NCI-H460 (cell line): Measurements from ENCODE around the gene TRMT1L. TPM values are rescaled to one million over a fixed set of nuclear protein-coding genes. Genes with fewer than 3 reads are reported as not detected.

Experiments used
- DNase-seq: peaks from one replicate; pipeline ENCODE4 v3.0.0-alpha.2; 2016; ENCODE audit warnings: low read depth; ENCODE audit errors: extremely low read depth
- total RNA-seq: library from RNA; depleted of rRNA; stranded (reverse); fragments of >200 nt; shearing (Covaris generic); gene quantifications from 2 replicates; pipeline ENCODE4 v1.2.3, GENCODE V29; 2014

Gene TRMT1L
- total RNA-seq, 1 experiment from 2014 or later = 33.6 TPM

DNA sequence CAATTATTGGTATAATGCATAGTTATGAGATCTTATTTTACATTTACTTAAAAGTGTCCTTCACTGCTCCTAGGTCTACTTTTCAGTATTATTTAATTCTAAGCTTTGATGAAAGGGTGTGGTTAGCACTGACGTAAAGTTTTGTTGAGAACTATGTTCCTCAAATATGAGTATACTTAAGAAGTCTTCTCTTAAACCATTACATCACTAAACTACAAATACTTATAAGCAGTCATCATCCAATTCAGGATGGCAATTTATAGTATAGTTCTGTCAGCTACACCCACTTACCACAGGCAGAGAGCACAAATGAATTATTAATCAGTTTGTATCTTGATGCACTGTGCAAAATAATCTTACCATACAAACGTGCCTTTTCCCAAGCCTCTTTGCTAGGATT is 27.0 kb downstream of the TRMT1L start:
- DNase-seq = no peak

DNA sequence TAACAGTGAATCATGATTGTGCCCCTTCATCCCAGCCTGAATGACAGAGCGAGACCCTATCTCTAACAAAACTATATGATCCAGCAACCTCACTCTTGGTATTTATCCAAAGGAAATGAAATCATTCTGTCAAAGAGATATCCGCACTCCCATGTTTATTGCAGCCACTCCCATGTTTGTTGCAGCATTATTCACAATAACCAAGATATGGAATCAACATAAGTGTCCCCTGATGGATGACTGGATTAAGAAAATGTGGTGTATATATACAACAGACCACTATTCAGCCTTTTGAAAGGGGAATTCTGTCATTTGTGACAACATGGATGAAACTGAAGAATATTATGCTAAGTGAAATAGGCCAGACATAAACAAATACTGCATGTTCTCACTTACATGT is 44.4 kb downstream of the TRMT1L start:
- peak; percentile 84 for DNase-seq

DNA sequence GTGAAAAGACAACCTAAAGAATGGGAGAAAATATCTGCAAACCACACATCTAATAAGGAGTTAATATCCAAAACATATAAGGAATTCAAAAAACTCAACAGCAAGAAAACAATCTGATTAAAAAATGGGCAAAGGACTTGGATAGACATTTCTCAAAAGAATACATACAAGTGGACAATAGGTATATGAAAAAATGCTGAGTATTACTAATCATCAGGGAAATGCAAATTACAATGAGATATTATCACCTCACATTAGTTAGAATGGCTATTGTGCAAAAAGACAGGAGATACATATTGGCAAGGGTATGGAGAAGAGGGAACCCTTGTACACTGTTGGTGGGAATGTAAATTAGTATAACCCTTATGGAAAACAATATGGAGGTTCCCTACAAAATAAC is 44.9 kb downstream of the TRMT1L start:
- DNase-seq = no peak

DNA sequence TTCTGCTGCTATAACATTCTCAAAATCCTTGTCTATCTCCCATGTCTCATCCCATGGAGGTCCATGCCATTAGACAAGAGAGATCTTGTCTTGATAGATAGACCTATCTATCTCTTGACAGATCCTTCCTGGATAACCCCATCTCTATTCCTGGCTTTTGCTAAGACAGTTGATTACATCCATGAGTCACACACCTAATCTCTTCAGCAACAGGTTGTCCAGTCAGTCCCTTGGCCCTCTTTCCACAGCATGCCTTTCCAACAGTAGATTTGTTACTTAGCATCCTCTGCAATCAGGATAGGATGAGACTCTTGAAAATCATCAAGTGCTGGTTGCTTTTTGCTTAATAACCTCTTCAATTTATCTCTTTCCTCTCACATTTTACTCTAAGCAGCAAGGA is 46.6 kb downstream of the TRMT1L start:
- DNase-seq = no peak

DNA sequence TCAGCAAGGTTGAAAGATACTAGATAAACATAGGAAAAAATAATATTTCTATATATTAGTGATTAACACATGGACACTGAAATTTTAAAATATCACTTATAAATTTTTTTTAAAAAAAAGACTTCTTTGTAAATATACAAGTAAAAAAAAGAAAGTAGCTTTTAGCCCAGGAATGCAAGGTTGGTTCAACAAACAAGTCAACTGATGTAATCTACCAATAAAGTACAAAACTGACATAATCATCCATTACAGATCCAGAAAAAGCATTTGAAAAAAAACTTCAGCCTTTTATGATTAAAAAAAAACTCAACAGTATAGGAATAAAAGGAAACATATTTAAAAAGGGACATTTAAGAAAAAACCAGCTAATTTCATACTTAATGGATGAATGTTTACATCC is 48.4 kb downstream of the TRMT1L start:
- DNase-seq = no peak

DNA sequence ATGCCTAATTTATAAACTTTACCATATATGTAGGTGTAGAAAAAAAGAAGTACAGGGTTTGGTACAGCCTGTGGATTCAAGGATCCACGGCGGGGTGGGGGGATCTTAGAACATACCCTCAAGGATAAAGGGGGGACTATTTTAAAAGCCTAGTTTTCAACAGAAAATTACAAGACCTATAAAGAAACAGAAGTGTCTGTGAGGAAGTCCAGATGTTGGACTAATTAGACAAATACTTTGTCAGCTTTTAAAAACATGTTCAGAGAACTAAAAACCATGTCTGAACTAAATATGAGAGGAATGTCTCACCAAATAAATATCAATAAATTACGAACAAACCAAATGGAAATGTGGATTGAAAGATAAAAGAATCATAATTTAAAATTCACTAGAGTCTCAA is 51.6 kb downstream of the TRMT1L start:
- no peak for DNase-seq

DNA sequence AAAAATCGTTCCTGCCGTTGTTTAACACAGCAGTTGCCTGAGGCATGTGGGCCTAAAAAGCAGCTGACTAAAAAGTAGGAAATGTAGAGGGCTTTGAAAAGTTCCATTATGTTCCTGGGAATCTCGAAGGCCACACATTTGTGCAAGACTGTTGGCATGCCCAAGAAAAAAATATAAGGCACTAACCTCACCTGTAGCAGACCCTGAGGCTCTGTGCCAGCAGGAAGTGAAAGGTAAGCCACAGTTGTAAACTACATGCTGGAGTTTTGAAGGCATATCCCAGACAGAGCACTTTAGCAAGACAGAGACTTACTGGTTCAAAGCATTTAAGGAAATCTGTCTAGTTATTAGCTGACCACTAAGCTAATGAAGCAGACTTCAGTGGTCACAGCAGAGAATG is 52.7 kb downstream of the TRMT1L start:
- DNase-seq = no peak

DNA sequence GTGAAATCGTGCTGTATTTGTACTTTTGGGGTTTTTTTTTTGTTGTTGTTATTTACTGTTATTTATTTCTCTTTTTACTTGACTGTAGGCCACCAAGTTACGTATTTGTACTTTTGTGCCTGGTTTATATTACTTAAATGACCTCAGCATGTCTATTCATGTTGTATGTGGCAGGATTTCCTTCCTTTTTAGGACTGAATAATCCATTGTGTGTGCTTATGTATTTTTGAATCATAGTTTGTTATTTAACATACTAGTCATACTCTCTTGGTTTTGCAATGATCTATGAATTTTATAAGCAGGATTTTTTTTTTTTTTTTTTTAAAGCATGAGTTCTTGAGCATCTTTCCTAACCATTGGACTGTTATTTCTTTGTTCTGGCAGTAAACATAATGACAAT is 60.2 kb downstream of the TRMT1L start:
- DNase-seq = no peak

DNA sequence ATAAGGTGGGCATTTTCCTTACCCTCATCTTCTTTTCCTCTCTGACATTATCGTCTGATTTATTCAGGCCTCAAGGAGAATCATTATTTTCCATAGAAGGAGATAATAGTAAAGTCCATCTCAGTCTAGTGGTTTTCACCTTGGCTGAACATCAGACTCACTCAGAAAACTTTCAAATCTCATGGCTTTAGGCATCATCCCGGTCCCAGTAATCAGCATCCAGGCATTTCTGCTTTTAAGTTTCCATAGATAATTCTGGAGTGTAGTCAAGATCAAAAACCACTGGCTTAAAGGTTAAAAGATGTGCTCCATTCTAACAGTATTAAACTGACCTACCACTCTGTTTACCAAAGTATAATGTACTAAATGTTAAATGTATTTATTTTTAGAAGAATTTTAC is 62.0 kb downstream of the TRMT1L start:
- DNase-seq = no peak

DNA sequence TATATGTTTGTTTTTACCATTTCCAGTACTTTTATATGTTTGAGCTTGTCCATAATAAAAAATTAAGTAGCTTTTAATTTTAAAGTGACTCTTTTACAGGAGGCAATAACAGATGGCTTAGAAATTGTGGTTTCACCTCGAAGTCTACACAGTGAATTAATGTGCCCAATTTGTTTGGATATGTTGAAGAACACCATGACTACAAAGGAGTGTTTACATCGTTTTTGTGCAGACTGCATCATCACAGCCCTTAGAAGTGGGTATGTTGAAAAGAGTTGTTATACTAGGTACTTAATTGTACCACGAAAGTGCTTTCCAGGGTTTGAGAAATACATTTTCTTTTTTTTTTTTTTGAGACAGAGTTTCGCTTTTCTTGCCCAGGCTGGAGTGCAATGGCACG is 65.3 kb downstream of the TRMT1L start:
- no peak for DNase-seq

DNA sequence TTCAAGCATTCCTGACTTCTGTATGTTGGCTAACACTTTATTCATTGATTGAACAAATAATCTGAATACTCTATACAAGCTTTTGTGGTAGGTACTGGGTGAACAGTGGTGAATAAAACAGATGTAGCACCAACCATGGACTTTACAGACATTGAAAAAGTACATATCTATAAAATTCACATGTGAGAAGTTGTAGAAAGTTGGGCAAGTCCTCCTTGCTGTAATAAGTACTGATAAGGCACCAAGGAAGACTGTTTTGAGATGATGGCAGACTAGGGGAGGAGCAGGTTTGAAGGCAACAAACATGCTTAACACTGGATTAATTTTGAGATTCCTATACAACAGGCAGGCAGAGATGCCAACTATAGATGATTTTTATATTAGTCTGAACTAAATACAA is 69.0 kb downstream of the TRMT1L start:
- no peak for DNase-seq

DNA sequence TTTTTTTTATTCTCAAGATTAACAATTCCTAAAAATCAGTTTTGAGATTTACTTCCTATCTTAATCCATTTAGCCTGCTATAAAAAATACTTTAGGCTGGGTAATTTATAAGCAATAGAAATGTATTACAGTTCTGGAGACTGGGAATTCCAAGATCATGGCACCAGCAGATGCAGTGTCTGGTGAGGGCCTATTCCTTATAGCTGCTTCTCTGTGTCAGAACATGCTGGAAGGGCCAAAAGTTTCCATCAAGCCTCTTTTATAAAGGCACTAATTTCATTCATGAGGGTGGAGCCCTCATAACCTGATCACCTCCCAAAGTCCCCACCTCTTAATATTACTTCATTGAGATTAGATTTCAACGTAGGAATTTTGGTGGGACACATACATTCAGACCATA is 69.7 kb downstream of the TRMT1L start:
- DNase-seq = no peak

DNA sequence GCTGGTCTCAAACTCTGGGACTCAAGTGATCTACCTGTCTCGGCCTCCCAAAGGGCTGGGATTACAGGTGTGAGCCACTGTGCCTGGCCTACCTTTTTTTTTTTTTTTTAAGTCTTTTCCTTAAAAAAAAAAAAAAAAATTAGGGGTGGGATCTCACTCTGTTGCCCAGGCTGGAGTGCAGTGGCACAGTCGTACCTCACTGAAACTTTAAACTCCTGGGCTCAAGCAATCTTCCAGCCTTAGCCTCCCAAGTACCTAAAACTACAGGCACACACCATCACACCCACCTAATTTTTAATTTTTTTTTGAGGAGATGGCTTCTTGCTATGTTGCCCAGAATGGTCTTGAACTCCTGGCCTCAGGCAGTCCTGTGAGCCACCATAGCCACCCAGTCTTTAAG is 72.9 kb downstream of the TRMT1L start:
- DNase-seq = no peak

DNA sequence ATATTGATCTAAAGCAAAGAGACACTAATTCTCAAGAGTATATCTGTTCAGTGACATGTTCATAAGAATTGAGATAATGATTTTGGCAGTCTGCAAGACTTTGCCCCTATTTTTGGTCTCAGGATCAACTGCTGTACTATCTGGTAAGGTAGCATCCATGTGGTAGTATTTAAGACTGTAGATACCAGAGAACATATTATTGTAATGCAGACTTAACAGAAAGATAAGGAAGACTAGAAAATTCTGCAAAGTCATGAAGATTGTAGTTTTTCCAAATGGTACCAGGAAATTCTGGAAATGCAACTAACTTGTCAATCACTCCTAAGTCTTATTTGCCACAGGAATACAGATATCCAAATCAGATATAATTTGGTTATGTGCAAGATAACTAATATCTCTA is 76.3 kb downstream of the TRMT1L start:
- no peak for DNase-seq

DNA sequence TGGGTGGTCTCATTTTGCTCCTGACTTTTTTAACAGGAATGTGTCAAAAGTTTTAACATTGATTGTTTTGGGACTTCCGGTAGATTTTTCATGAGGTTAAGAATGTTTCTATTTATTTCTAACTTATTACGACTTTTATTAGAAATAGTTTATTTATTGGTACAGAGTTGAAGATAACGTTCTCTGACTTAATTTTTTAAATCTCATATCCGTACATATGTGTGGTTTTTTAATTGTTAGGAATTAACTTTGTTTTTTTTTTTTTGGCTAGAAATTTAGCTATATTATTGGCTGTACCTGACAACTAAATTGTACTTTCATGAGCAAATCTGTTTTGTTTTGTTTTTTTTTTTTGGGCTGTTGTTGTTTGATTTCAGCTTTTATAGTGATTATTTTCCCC is 79.4 kb downstream of the TRMT1L start:
- no peak for DNase-seq

DNA sequence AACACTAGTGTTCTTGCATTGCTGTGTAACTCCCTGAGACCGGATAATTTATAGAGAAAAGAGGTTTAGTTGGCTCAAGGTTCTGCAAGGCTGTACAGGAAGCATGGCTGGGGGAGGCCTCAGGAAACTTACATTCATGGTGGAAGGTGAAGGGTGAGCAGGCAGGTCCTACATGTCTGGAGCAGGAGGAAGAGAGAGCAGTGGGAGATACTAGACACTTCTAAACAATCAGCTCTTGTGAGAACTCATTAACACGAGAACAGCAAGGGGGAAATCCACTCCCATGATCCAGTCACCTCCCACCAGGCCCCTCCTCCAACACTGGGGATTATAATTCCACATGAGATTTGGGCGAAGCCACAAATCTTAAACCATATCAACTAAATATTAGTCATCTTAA is 81.3 kb downstream of the TRMT1L start:
- DNase-seq = no peak

DNA sequence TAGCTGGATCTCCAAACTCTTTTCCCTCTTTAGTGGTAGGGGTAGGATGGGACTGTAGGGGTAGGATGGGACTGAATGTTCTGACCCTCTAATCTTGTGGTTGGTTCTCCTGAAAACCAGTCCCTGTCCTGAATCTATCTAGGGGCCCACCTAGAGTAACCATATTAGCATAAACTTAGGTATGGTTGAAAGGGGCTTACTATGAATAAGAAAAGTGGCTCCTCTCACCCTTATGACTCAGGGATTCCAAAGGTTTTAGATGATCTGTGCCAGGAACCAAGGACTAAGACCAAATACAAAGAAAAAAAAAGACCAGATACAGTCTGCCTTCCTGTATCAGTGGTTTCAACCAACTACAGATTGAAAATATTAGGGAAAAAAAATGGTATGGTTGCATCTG is 82.4 kb downstream of the TRMT1L start:
- no peak for DNase-seq

DNA sequence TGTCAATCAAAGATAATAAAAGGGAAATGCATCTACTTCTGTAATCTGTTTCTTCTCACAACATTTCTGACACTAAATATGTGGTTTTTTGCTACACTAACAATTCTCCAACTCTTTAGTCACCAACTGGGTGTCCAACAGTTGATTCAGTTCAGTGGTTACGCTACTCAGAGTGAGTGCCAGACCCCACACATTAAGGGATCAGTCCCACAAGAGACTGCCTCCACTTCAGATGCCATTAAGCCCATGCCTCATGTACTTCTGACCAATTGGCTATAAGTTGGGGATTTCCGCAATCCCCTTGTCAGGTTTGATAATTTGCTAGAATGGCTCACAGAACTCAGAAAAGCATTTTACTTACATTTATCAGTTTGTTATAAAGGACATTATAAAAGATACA is 83.0 kb downstream of the TRMT1L start:
- DNase-seq = no peak

DNA sequence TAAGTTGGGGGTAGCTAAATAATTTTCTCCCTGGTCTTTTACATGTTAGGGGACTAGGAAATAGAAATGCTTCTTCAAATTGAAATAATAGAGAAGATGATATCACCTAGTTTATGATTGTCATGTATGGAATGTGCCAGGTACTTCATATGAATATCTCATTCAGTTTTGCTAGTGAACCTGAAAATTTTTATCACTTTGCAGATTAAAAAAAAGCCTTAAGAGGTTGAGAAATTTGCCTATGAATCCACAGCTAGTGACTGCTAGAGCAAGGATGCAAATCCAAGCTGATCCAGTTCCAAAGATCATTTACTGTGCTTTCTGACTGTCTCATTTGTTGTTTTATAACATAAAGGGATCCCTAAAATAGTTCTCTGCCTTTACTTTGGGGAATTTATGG is 86.7 kb downstream of the TRMT1L start:
- DNase-seq = no peak

DNA sequence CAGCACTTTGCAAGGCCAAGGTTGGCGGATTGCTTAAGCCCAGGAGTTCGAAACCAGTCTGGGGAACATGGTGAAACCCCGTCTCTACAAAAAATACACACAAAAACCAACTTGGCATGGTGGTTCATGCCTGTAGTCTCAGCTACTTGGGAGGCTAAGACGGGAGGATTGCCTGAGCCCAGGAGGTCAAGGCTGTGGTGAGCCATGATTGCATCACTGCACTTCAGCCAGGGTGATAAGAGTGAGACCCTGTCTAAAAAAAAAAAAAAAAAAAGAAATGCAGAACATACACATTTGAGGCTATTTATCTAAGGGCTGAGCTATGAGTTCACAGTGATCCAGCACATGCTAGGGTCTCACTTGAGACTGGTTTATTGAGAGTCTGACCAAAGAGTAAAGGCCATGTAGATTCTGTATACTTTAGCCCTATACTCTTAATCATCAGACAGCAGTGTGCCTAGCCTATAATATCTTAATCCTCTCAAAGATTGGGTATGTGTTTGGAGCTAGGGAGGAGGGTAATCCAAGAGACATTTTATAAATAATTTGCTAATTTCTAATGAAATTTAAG is 87.5 kb downstream of the TRMT1L start:
- no peak for DNase-seq

DNA sequence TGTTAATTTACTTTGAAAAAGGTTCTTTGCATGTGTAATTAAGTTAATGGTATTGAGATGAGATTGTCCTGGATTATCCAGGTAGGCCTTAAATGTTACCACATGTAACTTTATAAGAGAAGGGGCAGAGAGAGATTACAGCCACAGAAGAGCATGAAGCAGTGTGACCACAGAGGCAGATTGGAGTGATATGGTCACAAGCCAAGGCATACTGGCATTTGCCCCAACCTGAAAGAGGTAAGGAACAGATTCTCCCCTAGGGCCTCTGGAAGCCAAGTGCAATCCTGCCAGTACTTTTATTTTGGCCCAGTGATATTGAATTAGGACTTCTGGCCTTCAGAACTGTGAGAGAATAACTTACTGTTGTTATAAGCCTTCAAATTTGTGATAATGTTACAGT is 88.4 kb downstream of the TRMT1L start:
- DNase-seq = no peak
